Measurements from ENCODE around the gene TEX12.

TEX12 gene

GRCh38 chr11:112211536-112211935, 44.4 kb downstream of the TEX12 start:
- DNase-seq (ENCODE audit: low read depth in 3 of 3), result no peak

GRCh38 chr11:112212290-112212689, 45.1 kb downstream of the TEX12 start:
- no peak for DNase-seq (ENCODE audit: low read depth in 3 of 3)

GRCh38 chr11:112212710-112213109, 45.5 kb downstream of the TEX12 start:
- no peak for DNase-seq (ENCODE audit: low read depth in 3 of 3)

- no peak for DNase-seq (ENCODE audit: low read depth in 3 of 3)
Measured at GRCh38 chr11:112213753-112214152, 46.6 kb downstream of the TEX12 start.

- DNase-seq (ENCODE audit: low read depth in 3 of 3), result no peak
Measured at GRCh38 chr11:112215621-112216020, 48.4 kb downstream of the TEX12 start.

- no peak for DNase-seq (ENCODE audit: low read depth in 3 of 3)
Measured at GRCh38 chr11:112216561-112217105, 49.5 kb downstream of the TEX12 start.

- DNase-seq (ENCODE audit: low read depth in 3 of 3), result peak in 1 of 3 donors; percentile 36
Measured at GRCh38 chr11:112219476-112220232, 52.5 kb downstream of the TEX12 start.

GRCh38 chr11:112221274-112221835, 54.2 kb downstream of the TEX12 start:
- DNase-seq (ENCODE audit: low read depth in 3 of 3), result no peak
